Skin of body (tissue), 2 donors: Measurements from ENCODE around the gene PRRC2B. TPM values are rescaled to one million over a fixed set of nuclear protein-coding genes. Genes with fewer than 3 reads are reported as not detected.
A peak's percentile ranks its signal among the peaks of the same experiment; 100 is the strongest.

Experiments
- DNase-seq: peaks from one replicate; lab custom pipeline; 2025; lab: John Stamatoyannopoulos, UW
- total RNA-seq: library from RNA; depleted of rRNA; stranded (reverse); fragments of >200 nt; gene quantifications from one replicate; pipeline ENCODE4 v1.2.3, GENCODE V29; 2014

PRRC2B gene
- total RNA-seq, 1 donor from 2014 or later = 78.8 TPM

GRCh38 chr9:131484560-131485185 is 90.8 kb downstream of the PRRC2B start:
- no peak for DNase-seq

- no peak for DNase-seq
Observed at GRCh38 chr9:131485206-131485605, 91.3 kb downstream of the PRRC2B start.

- DNase-seq = no peak
Observed at GRCh38 chr9:131485728-131486422, 92.0 kb downstream of the PRRC2B start.

GRCh38 chr9:131487001-131487400 is 93.1 kb downstream of the PRRC2B start:
- DNase-seq = no peak

GRCh38 chr9:131487621-131488031 is 93.7 kb downstream of the PRRC2B start:
- DNase-seq = no peak

DNA sequence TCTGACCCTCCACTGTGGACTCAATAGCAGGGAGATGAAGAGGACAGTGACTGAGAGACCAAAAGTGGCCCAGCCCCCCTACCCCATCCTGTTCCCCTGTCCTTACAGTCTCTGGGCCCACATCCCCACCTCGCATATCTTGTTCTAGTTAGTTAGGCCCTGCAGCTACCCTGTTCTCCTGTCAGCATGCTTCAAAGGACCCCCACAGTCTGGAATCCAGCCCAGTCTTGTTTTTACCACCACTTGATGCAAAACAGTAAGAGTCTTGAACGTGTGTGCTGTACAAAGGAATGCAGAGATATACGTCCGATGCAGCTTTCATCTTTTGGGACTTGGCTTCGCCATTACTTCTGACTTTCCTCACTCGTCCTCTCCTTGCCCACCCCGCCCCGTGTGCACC is 96.6 kb downstream of the PRRC2B start:
- DNase-seq = no peak

- no peak for DNase-seq
Observed at GRCh38 chr9:131491001-131491710, 97.3 kb downstream of the PRRC2B start.

GRCh38 chr9:131492070-131492469 is 98.2 kb downstream of the PRRC2B start:
- no peak for DNase-seq

DNA sequence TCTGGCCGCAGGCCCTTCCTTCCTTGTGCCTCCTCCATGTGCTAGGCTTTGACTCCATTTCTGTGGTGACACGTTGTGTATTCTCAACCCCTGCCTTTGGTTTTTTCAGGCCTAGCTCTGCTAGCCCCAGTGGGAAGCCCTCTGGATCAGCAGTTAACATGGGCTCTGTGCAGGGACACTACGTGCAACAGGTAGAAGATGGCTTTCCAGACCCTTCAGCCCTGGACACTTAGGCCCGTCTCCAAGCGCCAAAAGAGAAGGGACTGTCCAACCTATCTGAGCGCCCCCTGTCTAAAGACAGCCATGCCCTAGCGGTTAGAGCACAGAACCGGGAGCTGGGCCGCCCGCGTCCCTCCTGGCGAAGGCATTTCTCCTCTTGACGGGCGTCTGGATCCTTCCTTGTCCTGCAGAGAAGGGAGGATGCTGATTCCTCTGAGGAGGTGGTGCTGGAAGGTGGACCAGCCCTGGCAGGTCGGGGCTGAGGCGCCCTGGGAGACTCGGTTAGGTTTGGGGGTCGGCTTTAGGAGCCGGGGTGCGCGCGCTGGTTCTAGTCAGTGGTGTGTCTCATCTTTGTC is 100.5 kb downstream of the PRRC2B start:
- no peak for DNase-seq

- no peak for DNase-seq
Observed at GRCh38 chr9:131495785-131496184, 101.9 kb downstream of the PRRC2B start.

- DNase-seq = no peak
Observed at GRCh38 chr9:131496844-131497405, 103.0 kb downstream of the PRRC2B start.

GRCh38 chr9:131499254-131499767 is 105.4 kb downstream of the PRRC2B start:
- DNase-seq = no peak

- no peak for DNase-seq
Observed at GRCh38 chr9:131500377-131500776, 106.5 kb downstream of the PRRC2B start.

DNA sequence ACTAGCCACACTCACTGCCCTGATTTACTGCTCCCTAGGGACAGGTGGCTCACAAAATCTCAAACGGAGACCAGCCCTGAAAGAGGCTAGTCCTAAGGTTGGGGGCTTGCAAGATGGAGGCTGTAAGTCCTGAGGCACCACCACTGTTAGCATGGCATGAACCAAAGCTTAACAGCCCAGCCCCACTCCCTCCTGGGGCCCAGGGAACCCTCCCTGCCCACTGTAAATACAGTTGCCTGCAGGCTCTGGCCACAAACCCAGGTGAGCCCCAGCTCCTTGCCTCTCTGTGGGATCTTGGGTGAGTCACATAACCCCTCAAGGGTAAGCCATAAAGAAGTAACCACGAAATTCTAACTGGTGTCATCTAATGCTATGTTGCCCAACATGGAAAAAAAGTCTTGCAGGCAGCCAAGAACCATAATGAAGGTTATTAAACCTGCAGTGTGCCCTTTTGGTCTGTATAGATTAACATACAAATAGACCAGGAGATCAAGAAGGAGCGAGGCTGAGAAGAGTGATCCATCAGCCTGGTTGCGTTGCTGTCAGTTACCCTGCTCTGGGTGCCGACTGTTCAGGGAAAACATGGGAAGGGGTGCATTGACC is 107.2 kb downstream of the PRRC2B start:
- DNase-seq = no peak

DNA sequence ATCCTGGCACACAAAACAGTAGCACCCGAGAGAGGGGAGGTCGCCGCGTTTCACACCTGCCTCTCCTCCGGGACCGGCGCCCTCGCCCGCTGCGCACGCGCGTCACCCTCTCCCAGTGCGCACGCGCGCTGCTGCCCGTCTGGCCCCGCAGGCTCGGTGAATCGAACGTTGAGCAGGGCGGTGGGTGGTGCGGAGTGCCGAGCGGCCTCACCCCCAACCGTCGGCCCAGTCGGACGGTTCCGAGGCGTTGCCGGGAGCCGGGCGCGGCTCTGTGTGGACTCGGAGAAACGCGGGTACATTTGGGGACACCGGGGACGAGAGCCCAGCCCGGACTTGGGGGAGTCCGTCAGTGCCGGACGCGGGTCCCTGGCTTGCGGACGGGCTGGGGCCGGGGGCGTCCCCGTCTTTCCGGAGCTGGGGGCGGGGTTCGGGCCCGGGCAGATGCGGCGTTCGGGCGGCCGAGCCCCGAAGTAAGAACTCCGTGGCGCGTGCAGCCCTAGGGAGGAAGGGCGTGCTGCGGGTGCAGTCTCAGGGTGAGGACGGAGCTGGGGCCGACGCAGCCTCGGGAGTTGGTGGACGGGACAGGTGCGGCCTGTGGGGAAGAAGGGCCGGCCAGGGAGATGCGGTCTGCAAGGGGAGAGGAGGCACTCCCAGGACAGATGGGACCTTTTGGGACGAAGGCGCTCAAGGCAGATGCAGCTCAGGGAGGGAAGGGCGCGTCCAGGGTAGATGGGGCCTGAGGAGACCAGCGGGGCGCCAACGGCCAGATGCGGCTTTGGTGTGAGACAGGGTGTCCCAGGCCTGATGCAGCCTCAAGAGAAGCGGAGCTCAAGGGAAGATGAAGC is 109.1 kb downstream of the PRRC2B start, which contains the start of gene POMT1:
Gene POMT1 (plus strand): TSS at position 138 of the 845 bp plus-strand sequence. CDS start 1,301 bp downstream, outside the sequence.
- peak; percentile 61 for DNase-seq

DNA sequence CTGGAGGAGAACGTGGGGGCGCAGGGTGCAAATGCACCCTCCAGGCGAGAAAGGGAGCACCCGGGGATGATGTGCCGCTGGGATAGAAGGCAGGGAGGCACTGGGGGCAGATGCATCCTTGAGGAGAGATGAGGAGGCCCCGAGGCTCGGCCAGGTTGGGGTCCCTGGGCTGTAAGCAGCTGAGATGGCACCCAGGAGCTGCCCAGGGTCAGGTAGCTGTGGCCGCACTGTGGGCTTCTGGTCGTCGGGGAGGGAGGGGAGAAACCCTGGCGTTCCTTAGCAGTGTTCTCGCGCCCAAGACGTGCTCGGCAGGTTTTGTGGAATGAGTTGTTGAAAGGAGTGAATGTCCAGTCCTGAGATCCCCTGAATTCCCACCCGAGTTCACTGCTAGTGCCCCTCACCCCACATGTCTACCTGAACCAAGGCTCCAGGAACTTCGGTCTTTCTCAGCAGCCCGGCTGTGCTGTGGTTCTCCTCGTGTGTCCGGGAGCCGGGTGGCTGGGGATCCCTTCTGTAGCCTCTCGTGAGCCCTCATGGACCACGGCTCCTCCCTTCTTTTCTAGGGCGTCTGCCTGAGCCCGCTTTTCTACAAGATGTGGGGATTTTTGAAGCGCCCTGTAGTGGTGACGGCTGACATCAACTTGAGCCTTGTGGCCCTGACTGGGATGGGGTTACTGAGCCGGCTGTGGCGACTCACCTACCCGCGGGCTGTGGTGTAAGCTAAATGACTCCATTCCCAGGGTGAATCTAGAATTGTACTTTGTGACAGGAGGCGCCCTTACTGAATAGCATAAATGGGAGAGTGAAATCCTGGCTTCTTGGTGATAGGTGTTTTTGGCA is 110.0 kb downstream of the PRRC2B start:
- DNase-seq = no peak

DNA sequence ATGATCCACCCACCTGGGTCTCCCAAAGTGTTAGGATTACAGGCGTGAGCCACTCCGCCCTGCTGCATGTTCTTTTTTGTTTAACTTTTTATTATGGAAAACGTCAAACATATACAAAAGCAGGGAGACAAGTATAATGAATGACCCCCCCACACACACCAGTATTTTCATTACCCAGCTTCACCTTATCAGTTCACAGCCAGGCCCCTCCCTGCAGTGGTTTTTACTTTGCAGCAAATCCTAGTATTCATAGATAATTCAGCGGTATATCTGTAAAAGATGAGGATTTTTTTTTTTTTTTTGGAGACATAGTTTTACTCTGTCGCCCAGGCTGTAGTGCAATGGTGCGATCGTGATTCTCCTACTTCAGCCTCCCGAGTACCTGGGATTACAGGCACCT is 111.1 kb downstream of the PRRC2B start:
- no peak for DNase-seq

- no peak for DNase-seq
Observed at GRCh38 chr9:131511416-131511815, 117.5 kb downstream of the PRRC2B start.

DNA sequence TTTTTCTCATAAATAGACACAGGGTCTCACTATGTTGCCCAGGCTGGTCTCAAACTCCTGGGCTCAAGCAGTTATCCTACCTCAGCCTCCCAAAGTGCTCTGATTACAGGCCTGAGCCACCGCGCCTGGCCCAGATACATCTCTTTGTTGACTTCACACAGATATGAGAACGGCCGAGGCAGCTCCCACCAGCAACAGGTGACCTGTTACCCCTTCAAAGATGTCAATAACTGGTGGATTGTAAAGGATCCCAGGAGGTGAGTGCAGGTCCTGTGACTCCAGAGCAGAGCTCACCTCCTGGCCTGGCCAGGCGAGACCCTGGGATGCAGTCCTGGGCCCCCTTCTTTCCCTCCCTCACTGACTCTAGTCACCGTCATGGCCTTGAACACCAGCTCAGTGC is 118.0 kb downstream of the PRRC2B start:
- DNase-seq = no peak
